PFSK-1 (cell line): Measurements from ENCODE around the gene USH1C.

Source experiments
- FOXP2 ChIP-seq: optimal IDR thresholded peaks from 2 replicates; pipeline ENCODE3; 2011; ENCODE audit warnings: borderline replicate concordance, control low read depth, inconsistent platforms; ENCODE audit not compliant: insufficient read depth; ENCODE audit errors: extremely low read length, extremely low read depth
- POLR2AphosphoS5 ChIP-seq: IDR thresholded peaks from 2 replicates; pipeline ENCODE4 v1.6.1; 2012; ENCODE audit warnings: low read depth, mild to moderate bottlenecking, control low read depth, low read length, moderate library complexity
- SIN3A ChIP-seq: IDR thresholded peaks from 2 replicates; pipeline ENCODE4 v1.6.1; 2012; ENCODE audit warnings: mild to moderate bottlenecking, low read length, moderate library complexity, borderline replicate concordance; ENCODE audit not compliant: insufficient read depth
- TAF1 ChIP-seq: IDR thresholded peaks from 2 replicates; pipeline ENCODE4 v1.6.1; 2012; ENCODE audit warnings: low read length, control low read depth, borderline replicate concordance; ENCODE audit not compliant: insufficient read depth
- TF ChIP-seq, protein P1 (sequence below), 2 experiments: IDR thresholded peaks; 2 replicates each; pipeline versions ENCODE4 v1.6.1 to v1.8.0; 2011 to 2012; ENCODE audit warnings: low read depth in 2 of 2, low read length in 2 of 2, control low read depth in 1 of 2, inconsistent platforms in 1 of 2, mild to moderate bottlenecking in 1 of 2, moderate library complexity in 1 of 2; ENCODE audit not compliant: insufficient read depth in 1 of 2

DNA sequence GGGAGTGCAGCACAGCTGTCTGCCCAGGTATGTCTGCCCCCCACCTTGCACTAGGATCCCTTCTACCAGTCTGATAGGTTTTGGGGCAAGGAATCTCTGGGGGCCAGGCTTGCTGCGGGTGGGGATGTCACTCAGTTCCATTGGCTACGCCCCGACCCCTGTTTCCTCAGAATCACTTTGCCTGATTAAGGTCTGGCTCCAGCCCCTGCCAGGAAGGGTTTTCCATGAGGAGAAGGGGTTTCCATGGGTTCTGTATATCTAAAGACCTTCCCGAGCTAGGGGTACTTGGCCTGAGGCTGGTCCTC is 16.8 kb upstream of the USH1C start:
- TF ChIP-seq TAF1, result no peak
- no peak for TF ChIP-seq POLR2AphosphoS5
- no peak for TF ChIP-seq SIN3A
- TF ChIP-seq, protein P1, sequence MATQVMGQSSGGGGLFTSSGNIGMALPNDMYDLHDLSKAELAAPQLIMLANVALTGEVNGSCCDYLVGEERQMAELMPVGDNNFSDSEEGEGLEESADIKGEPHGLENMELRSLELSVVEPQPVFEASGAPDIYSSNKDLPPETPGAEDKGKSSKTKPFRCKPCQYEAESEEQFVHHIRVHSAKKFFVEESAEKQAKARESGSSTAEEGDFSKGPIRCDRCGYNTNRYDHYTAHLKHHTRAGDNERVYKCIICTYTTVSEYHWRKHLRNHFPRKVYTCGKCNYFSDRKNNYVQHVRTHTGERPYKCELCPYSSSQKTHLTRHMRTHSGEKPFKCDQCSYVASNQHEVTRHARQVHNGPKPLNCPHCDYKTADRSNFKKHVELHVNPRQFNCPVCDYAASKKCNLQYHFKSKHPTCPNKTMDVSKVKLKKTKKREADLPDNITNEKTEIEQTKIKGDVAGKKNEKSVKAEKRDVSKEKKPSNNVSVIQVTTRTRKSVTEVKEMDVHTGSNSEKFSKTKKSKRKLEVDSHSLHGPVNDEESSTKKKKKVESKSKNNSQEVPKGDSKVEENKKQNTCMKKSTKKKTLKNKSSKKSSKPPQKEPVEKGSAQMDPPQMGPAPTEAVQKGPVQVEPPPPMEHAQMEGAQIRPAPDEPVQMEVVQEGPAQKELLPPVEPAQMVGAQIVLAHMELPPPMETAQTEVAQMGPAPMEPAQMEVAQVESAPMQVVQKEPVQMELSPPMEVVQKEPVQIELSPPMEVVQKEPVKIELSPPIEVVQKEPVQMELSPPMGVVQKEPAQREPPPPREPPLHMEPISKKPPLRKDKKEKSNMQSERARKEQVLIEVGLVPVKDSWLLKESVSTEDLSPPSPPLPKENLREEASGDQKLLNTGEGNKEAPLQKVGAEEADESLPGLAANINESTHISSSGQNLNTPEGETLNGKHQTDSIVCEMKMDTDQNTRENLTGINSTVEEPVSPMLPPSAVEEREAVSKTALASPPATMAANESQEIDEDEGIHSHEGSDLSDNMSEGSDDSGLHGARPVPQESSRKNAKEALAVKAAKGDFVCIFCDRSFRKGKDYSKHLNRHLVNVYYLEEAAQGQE (IDR thresholded peaks at IDR 0.05; ENCODE audit: insufficient read depth in 1 of 2, low read depth in 2 of 2, low read length in 2 of 2), result no peak
- TF ChIP-seq FOXP2, result no peak
